K562 (cell line): Measurements from ENCODE around the gene VPS4A. TPM values are rescaled to one million over a fixed set of nuclear protein-coding genes. Genes with fewer than 3 reads are reported as not detected.

Experiments
- ATAC-seq: fragments of 200-7000 bp; cut with Tn5 transposase; 3 replicates; pipeline ENCODE4 v1.9.1; 2020; ENCODE audit warnings: moderate library complexity
- BruUV-seq: library from RNA; stranded (reverse); fragments of 400-500 nt; replicated peaks from 2 replicates; lab custom pipeline; 2021; lab: Mats Ljungman, UMichigan
- CTCF ChIA-PET: fragments of 300-600 bp; formaldehyde crosslinking; extraction: SDS; loops from one replicate; lab custom pipeline; 2021; ENCODE audit warnings: low intra/inter-chr PET ratio; lab: Yijun Ruan, JAX
- POLR2A ChIA-PET: fragments of 300-600, 350-650 bp; sonication (Branson Sonifier 250); formaldehyde crosslinking; extraction: SDS; loops from one replicate; lab custom pipeline; 2021; ENCODE audit warnings: antibody characterized with exemption, inconsistent platforms; lab: Yijun Ruan, JAX
- DNase-seq, 4 experiments: peaks; one replicate each; pipeline versions ENCODE4 v3.0.0 to v3.0.0-alpha.2; 2011 to 2018; ENCODE audit warnings: low spot score in 3 of 4, mixed read lengths in 3 of 4; ENCODE audit errors: extremely low read depth in 1 of 4
- FAIRE-seq: peaks from 2 replicates; lab custom pipeline; 2011; peaks lifted over from hg19 to GRCh38; lab: Jason Lieb, UNC
- H2AFZ ChIP-seq: 2 replicates; pipeline ENCODE4 v1.6.0; 2011; ENCODE audit warnings: low read depth, low read length, control low read depth, inconsistent platforms
- H3K27ac ChIP-seq: fragments of 200-600 bp; 3 replicates; pipeline ENCODE4 v1.8.0; 2011; ENCODE audit warnings: low read depth, mild to moderate bottlenecking, control low read depth, inconsistent platforms, low read length, moderate library complexity, mixed read lengths; ENCODE audit errors: extremely low read depth
- H3K27me3 ChIP-seq, 2 experiments: fragments of 300-600 bp in 1 of 2; 2 replicates in 1 of 2; 3 replicates in 1 of 2; pipeline versions ENCODE4 v1.6.0 to v1.8.0; 2011; ENCODE audit warnings: inconsistent platforms in 2 of 2, low read length in 2 of 2, mild to moderate bottlenecking in 1 of 2, mixed read lengths in 1 of 2, moderate library complexity in 1 of 2; ENCODE audit not compliant: control insufficient read depth in 2 of 2, insufficient read depth in 2 of 2
- H3K36me3 ChIP-seq: fragments of 300-600 bp; 3 replicates; pipeline ENCODE4 v1.8.0; 2011; ENCODE audit warnings: mild to moderate bottlenecking, low read length, inconsistent platforms; ENCODE audit not compliant: control insufficient read depth, insufficient read depth
- H3K4me1 ChIP-seq, 2 experiments: fragments of 200-600 bp in 1 of 2; replicated peaks in 1 of 2; 2 replicates in 1 of 2; 3 replicates in 1 of 2; pipeline versions ENCODE4 v1.5.1 to v1.8.0; 2011; ENCODE audit warnings: inconsistent platforms in 2 of 2, low read length in 2 of 2, mild to moderate bottlenecking in 1 of 2, mixed read lengths in 1 of 2, moderate library complexity in 1 of 2; ENCODE audit not compliant: control insufficient read depth in 2 of 2, insufficient read depth in 2 of 2
- H3K4me2 ChIP-seq: 2 replicates; pipeline ENCODE4 v1.6.1; 2011; ENCODE audit warnings: low read length, control low read depth, inconsistent platforms, mixed read lengths; ENCODE audit not compliant: insufficient read depth
- H3K4me3 ChIP-seq: fragments of 200-600 bp; sonication (generic), shearing (Covaris generic); 2 replicates; pipeline ENCODE4 v1.5.1; 2016; ENCODE audit warnings: control low read depth, inconsistent platforms
- H3K79me2 ChIP-seq: fragments of 200-600 bp; 3 replicates; pipeline ENCODE4 v1.8.0; 2011; ENCODE audit warnings: low read length, inconsistent platforms; ENCODE audit not compliant: control insufficient read depth, insufficient read depth
- H3K9ac ChIP-seq, 2 experiments: 2 replicates each; pipeline versions ENCODE4 v1.6.0 to v1.6.1; 2011; ENCODE audit warnings: low read depth in 2 of 2, low read length in 2 of 2, control low read depth in 1 of 2, inconsistent platforms in 1 of 2, mild to moderate bottlenecking in 1 of 2, mixed read lengths in 1 of 2; ENCODE audit not compliant: insufficient read depth in 1 of 2
- H3K9me1 ChIP-seq: one replicate; pipeline ENCODE4 v1.6.0; 2011; ENCODE audit warnings: inconsistent platforms, mild to moderate bottlenecking, low read length, moderate library complexity; ENCODE audit not compliant: control insufficient read depth, insufficient read depth
- H3K9me3 ChIP-seq: replicated peaks from 2 replicates; pipeline ENCODE4 v1.5.1; 2011; ENCODE audit warnings: low read depth, low read length, inconsistent platforms; ENCODE audit not compliant: control insufficient read depth, insufficient read depth
- H4K20me1 ChIP-seq: replicated peaks from 2 replicates; pipeline ENCODE4 v1.6.1; 2011; ENCODE audit warnings: low read length, inconsistent platforms, mixed read lengths; ENCODE audit not compliant: control insufficient read depth, insufficient read depth
- ARID2 ChIP-seq: fragments of 450-650 bp; IDR thresholded peaks from 2 replicates; pipeline ENCODE4 v1.6.1; 2017; ENCODE audit warnings: antibody characterized with exemption, mild to moderate bottlenecking
- DDX20 ChIP-seq: fragments of 450-650 bp; IDR thresholded peaks from 2 replicates; pipeline ENCODE4 v1.6.1; 2016; ENCODE audit warnings: missing genetic modification characterization, low read depth, mild to moderate bottlenecking, missing compliant biosample characterization, moderate library complexity
- FUS ChIP-seq: fragments of 200-400 bp; formaldehyde crosslinking; optimal IDR thresholded peaks from 2 replicates; pipeline ENCODE3; 2017; ENCODE audit warnings: low read depth, low read length
- NCOA4 ChIP-seq: fragments of 450-650 bp; IDR thresholded peaks from 2 replicates; pipeline ENCODE4 v1.6.1; 2018; ENCODE audit warnings: mild to moderate bottlenecking; ENCODE audit not compliant: partially characterized antibody
- NFE2 ChIP-seq: IDR thresholded peaks from 2 replicates; pipeline ENCODE4 v1.6.1; 2014; ENCODE audit warnings: antibody characterized with exemption, low read depth
- NR4A1 ChIP-seq, 2 experiments: fragments of 250-450 bp in 1 of 2; fragments of 450-650 bp in 1 of 2; sonication (Bioruptor Pico) in 1 of 2; IDR thresholded peaks; 2 replicates each; pipeline versions ENCODE4 v1.4.0 to v1.6.1; 2016 to 2020; ENCODE audit warnings: mild to moderate bottlenecking in 2 of 2, missing compliant biosample characterization in 1 of 2, missing genetic modification characterization in 1 of 2, moderate library complexity in 1 of 2
- SAFB2 ChIP-seq: fragments of 200-400 bp; formaldehyde crosslinking; IDR thresholded peaks from 2 replicates; pipeline ENCODE4 v1.6.1; 2018; ENCODE audit warnings: borderline replicate concordance, low read length, low read depth, moderate library complexity; ENCODE audit not compliant: severe bottlenecking
- STAT5B ChIP-seq: fragments of 250-450 bp; sonication (Bioruptor Pico); IDR thresholded peaks from 2 replicates; pipeline ENCODE4 v1.8.0; 2021; ENCODE audit warnings: mild to moderate bottlenecking, inconsistent platforms
- TAL1 ChIP-seq: fragments of 450-650 bp; IDR thresholded peaks from 2 replicates; pipeline ENCODE4 v1.6.1; 2016; ENCODE audit warnings: mild to moderate bottlenecking
- ZBTB1 ChIP-seq: sonication (generic); formaldehyde crosslinking; IDR thresholded peaks from 2 replicates; pipeline ENCODE4 v1.8.1; 2023; ENCODE audit warnings: missing genetic modification reagents, low read depth, mild to moderate bottlenecking, borderline replicate concordance
- ZBTB7A ChIP-seq: IDR thresholded peaks from 2 replicates; pipeline ENCODE4 v1.6.1; 2011; ENCODE audit warnings: low read depth, mild to moderate bottlenecking, low read length, moderate library complexity, borderline replicate concordance; ENCODE audit not compliant: control insufficient read depth
- ZNF274 ChIP-seq: IDR thresholded peaks from 2 replicates; pipeline ENCODE4 v1.6.1; 2011; ENCODE audit warnings: low read depth, mild to moderate bottlenecking, low read length, moderate library complexity, borderline replicate concordance
- WGBS: fragments of 100-300 bp; shearing (Covaris generic); methylation state at CpG from one replicate; pipeline ENCODE4 v1.1.6; 2016; ENCODE audit warnings: low coverage, mixed read lengths; ENCODE audit not compliant: insufficient coverage; ENCODE audit errors: missing lambda C conversion rate; 5-methylcytosine and 5-hydroxymethylcytosine counted together
- in situ Hi-C: fragments of 300-500 bp; cut with MboI; formaldehyde crosslinking; loops from 4 replicates; pipeline ENCODE4 v1.15.0; 2018; ENCODE audit warnings: inconsistent platforms, mixed read lengths
- intact Hi-C: fragments of 100-400 bp; cut with micrococcal nuclease; formaldehyde crosslinking; loops from 2 replicates; pipeline ENCODE4 v1.14.2; 2022
- polyA plus RNA-seq, 8 experiments: library from polyadenylated mRNA; depleted of rRNA in 4 of 8; stranded (reverse) in 5 of 8; unstranded in 3 of 8; fragments of >200 nt; fragmentation: Nextera tagmentation in 2 of 8; fragmentation: Illumina TruSeq in 1 of 8; extraction: Ambion mirVana in 2 of 8; extraction: Trizol in 1 of 8; gene quantifications; 2 replicates each; pipeline versions ENCODE4 v1.2.1 to v1.2.3, GENCODE V29; 2011 to 2014; ENCODE audit warnings: inconsistent platforms in 1 of 8, missing spikeins in 1 of 8
- total RNA-seq, 7 experiments: library from RNA; depleted of rRNA in 6 of 7; stranded (reverse); fragments of >200 nt in 6 of 7; fragmentation: Illumina TruSeq in 2 of 7; extraction: Trizol in 2 of 7; gene quantifications; 2 replicates each; pipeline versions ENCODE4 v1.2.1 to v1.2.3, GENCODE V29; 2011 to 2021; ENCODE audit warnings: low replicate concordance in 1 of 7
- TF ChIP-seq, protein P1 (sequence below), 2 experiments: fragments of 450-650 bp; IDR thresholded peaks; 2 replicates each; pipeline ENCODE4 v1.6.1; 2018; ENCODE audit warnings: mild to moderate bottlenecking in 2 of 2, low read depth in 1 of 2; ENCODE audit not compliant: partially characterized antibody in 2 of 2

The VPS4A gene
- total and polyA plus RNA-seq, 9 of the 15 experiments (the other 6 are each of a cell fraction or from before 2014, with no cell fraction given): 7.6 to 45.4 (median 29.9) TPM

GRCh38 chr16:69293401-69293800 lies 17.7 kb upstream of the VPS4A start:
- intact Hi-C loops (no loop called here), in situ Hi-C loops (no loop called here)
- FAIRE-seq (no peak), ATAC-seq (no peak), DNase-seq (no peak)
- 37% methylated on average over 3 of the region's 3 CpGs for WGBS
- CTCF ChIA-PET: no interaction called here
- no peaks in the 10 kb centered on the region for H3K9me3 ChIP-seq
- no peaks in the 10 kb centered on the region for H3K36me3 ChIP-seq
- no peak overlapping the region for H3K9ac ChIP-seq
- no peaks in the 10 kb centered on the region for H3K9me1 ChIP-seq
- TF ChIP-seq FUS (no peak), SAFB2 (no peak), NCOA4 (no peak)
- H2AFZ ChIP-seq: no peak overlapping the region
- H4K20me1 ChIP-seq: no peaks in the 10 kb centered on the region
- peaks cover 0 to 2% of the 10 kb centered on the region in 2 experiments; a peak in 1 of 5 replicates for H3K4me1 ChIP-seq
- H3K4me2 ChIP-seq: no peak overlapping the region
- no peaks in the 10 kb centered on the region for H3K79me2 ChIP-seq
- H3K4me3 ChIP-seq: no peak overlapping the region
- BruUV-seq: no TSS peak
- H3K27me3 ChIP-seq: no peaks in the 10 kb centered on the region
- no peak overlapping the region for H3K27ac ChIP-seq
- POLR2A ChIA-PET: no interaction called here

DNA sequence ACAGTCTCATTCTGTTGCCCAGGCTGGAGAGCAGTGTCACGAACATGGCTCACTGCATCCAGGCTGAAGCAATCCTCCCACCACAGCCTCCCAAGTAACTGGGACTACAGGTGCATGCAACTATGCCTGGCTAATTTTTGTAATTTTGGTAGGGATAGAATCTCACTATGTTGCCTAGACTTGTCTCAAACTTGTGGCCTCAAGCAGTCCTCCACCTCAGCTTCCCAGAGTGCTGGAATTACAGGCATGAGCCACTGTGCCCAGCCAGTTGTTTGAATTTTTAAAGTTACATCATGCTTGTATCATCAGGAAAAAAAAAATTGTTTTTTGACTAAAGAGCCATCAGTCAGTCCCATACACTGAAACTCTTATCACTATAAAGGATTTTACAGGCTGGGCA lies 17.1 kb upstream of the VPS4A start:
- H4K20me1 ChIP-seq: no peaks in the 10 kb centered on the region
- no peaks in the 10 kb centered on the region for H3K9me3 ChIP-seq
- no peaks in the 10 kb centered on the region for H3K9me1 ChIP-seq
- ChIA-PET POLR2A (interaction anchor here (1.0 kb wide), 1 partner anchor 9 kb away, joined by 3 read pairs; no protein-coding TSS in a partner anchor), CTCF (no interaction called here)
- no peak overlapping the region for H3K4me2 ChIP-seq
- no peak for DNase-seq
- no peak overlapping the region for H3K4me3 ChIP-seq
- H3K79me2 ChIP-seq: no peaks in the 10 kb centered on the region
- ATAC-seq: no peak
- no peak overlapping the region for H3K9ac ChIP-seq
- intact Hi-C loops (no loop called here), in situ Hi-C loops (no loop called here)
- H3K27me3 ChIP-seq: no peaks in the 10 kb centered on the region
- no peaks in the 10 kb centered on the region for H3K36me3 ChIP-seq
- 88% methylated on average over 1 of the region's 1 CpG for WGBS
- FAIRE-seq: no peak
- H3K4me1 ChIP-seq: peaks cover 0 to 2% of the 10 kb centered on the region in 2 experiments; a peak in 1 of 5 replicates
- no peak overlapping the region for H3K27ac ChIP-seq
- no peak overlapping the region for H2AFZ ChIP-seq
- BruUV-seq: no TSS peak
- no peak for TF ChIP-seq DDX20 (tag)
- TF ChIP-seq ZNF274: no peak
- TF ChIP-seq NFE2: no peak
- TF ChIP-seq ZBTB1 (CRISPR knock-in tag): no peak
- TF ChIP-seq TAL1: no peak
- no peak for TF ChIP-seq ARID2
- TF ChIP-seq ZBTB7A: no peak
- TF ChIP-seq, protein P1, sequence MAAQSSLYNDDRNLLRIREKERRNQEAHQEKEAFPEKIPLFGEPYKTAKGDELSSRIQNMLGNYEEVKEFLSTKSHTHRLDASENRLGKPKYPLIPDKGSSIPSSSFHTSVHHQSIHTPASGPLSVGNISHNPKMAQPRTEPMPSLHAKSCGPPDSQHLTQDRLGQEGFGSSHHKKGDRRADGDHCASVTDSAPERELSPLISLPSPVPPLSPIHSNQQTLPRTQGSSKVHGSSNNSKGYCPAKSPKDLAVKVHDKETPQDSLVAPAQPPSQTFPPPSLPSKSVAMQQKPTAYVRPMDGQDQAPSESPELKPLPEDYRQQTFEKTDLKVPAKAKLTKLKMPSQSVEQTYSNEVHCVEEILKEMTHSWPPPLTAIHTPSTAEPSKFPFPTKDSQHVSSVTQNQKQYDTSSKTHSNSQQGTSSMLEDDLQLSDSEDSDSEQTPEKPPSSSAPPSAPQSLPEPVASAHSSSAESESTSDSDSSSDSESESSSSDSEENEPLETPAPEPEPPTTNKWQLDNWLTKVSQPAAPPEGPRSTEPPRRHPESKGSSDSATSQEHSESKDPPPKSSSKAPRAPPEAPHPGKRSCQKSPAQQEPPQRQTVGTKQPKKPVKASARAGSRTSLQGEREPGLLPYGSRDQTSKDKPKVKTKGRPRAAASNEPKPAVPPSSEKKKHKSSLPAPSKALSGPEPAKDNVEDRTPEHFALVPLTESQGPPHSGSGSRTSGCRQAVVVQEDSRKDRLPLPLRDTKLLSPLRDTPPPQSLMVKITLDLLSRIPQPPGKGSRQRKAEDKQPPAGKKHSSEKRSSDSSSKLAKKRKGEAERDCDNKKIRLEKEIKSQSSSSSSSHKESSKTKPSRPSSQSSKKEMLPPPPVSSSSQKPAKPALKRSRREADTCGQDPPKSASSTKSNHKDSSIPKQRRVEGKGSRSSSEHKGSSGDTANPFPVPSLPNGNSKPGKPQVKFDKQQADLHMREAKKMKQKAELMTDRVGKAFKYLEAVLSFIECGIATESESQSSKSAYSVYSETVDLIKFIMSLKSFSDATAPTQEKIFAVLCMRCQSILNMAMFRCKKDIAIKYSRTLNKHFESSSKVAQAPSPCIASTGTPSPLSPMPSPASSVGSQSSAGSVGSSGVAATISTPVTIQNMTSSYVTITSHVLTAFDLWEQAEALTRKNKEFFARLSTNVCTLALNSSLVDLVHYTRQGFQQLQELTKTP (IDR thresholded peaks at IDR 0.05; ENCODE audit: low read depth in 1 of 2, partially characterized antibody in 2 of 2): no peak
- no peak for TF ChIP-seq NR4A1 (CRISPR knock-in tag; IDR thresholded peaks at IDR 0.05)
- no peak for TF ChIP-seq NR4A1 (tag; IDR thresholded peaks at IDR 0.05)
- TF ChIP-seq STAT5B (CRISPR knock-in tag): no peak
